ENCODE results near the gene JARID2. TPM values are rescaled to one million over a fixed set of nuclear protein-coding genes. Genes with fewer than 3 reads are reported as not detected.

The JARID2 gene
- total and polyA plus RNA-seq, 7 experiments from 2014 or later, result 6.9 to 39.6 (median 24.1) TPM

DNA sequence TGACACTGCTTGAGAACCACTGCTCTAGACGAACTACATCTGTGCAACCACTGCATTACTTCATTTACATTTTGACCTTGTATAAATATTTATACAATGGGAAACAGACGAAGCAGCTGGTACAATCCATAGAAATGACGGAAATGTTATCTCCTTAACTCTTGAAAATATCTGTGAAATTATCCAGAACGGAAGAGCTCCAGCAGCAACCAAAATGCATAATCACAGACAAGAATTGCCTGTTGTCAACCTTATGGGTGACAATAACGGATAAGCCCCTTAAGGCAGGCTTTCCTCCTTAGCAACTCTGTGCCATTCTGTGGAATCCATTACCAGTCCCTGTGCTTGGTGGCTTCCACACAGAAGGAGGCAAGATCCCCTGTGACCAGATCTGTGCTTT lies 301.5 kb downstream of the JARID2 start:
- peaks cover 0 to 27% (median 10%) of the 10 kb centered on the region in 5 donors for H3K36me3 Mint-ChIP-seq
- no peak overlapping the region for H3K4me3 ChIP-seq (ENCODE audit: low read length)
- no peaks in the 10 kb centered on the region for H3K9me3 ChIP-seq (ENCODE audit: control insufficient read depth in 2 of 3, low read length in 3 of 3)
- H3K27ac ChIP-seq (ENCODE audit: low read depth, low read length), result no peak overlapping the region
- ATAC-seq, result no peak
- intact Hi-C loops (cut with micrococcal nuclease), result no loop called here
- no peak for DNase-seq
- H3K4me1 Mint-ChIP-seq, result peaks cover 2 to 30% (median 16%) of the 10 kb centered on the region in 7 donors
- no peaks in the 10 kb centered on the region for H3K27me3 Mint-ChIP-seq
- H3K27me3 ChIP-seq (ENCODE audit: control insufficient read depth in 2 of 2, insufficient read depth in 2 of 2, low read length in 2 of 2), result no peaks in the 10 kb centered on the region
- no peaks in the 10 kb centered on the region for H3K4me1 ChIP-seq (ENCODE audit: control insufficient read depth in 2 of 2, insufficient read depth in 2 of 2, low read length in 2 of 2)
- no peak overlapping the region for H3K27ac Mint-ChIP-seq
- H3K4me3 Mint-ChIP-seq, result no peak overlapping the region
- no peaks in the 10 kb centered on the region for H3K36me3 ChIP-seq (ENCODE audit: control insufficient read depth in 2 of 3, insufficient read depth in 3 of 3, low read length in 3 of 3)
- POLR2A ChIA-PET, result no interaction called here
- H3K9me3 Mint-ChIP-seq, result peaks cover 0 to 13% (median 0%) of the 10 kb centered on the region in 11 donors
- CTCF ChIA-PET, result no interaction called here

DNA sequence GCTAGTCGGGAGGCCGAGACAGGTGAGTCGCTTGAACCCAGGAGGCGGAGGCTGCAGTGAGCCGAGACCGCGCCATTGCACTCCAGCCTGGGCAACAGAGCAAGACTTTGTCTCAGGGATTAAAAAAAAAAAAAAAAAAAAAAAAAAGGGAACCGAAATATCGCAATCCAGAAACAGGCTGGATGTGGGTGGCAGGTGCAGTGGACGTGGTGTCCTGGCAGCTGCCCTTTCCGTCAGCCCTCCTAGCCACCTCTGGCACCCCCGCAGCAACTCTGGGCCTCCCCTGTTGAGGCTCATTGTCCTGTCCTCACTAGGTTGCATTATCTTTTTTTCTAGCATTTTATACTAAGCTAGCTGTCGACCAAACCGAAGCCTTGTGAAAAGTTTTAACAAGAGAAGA lies 303.5 kb downstream of the JARID2 start:
- intact Hi-C loops (cut with micrococcal nuclease), result no loop called here
- no peaks in the 10 kb centered on the region for H3K36me3 ChIP-seq (ENCODE audit: control insufficient read depth in 2 of 3, insufficient read depth in 3 of 3, low read length in 3 of 3)
- DNase-seq (no peak), ATAC-seq (no peak)
- H3K9me3 ChIP-seq (ENCODE audit: control insufficient read depth in 2 of 3, low read length in 3 of 3), result no peaks in the 10 kb centered on the region
- no peaks in the 10 kb centered on the region for H3K27me3 ChIP-seq (ENCODE audit: control insufficient read depth in 2 of 2, insufficient read depth in 2 of 2, low read length in 2 of 2)
- Mint-ChIP-seq H3K9me3 (peaks cover 0 to 8% (median 0%) of the 10 kb centered on the region in 11 donors), H3K27me3 (no peaks in the 10 kb centered on the region), H3K27ac (no peak overlapping the region), H3K4me1 (peaks cover 4 to 42% (median 30%) of the 10 kb centered on the region in 7 donors), H3K36me3 (peaks cover 2 to 17% (median 7%) of the 10 kb centered on the region in 5 donors), H3K4me3 (no peak overlapping the region)
- CTCF ChIA-PET, result no interaction called here
- no peak overlapping the region for H3K27ac ChIP-seq (ENCODE audit: low read depth, low read length)
- no peak overlapping the region for H3K4me3 ChIP-seq (ENCODE audit: low read length)
- no peaks in the 10 kb centered on the region for H3K4me1 ChIP-seq (ENCODE audit: control insufficient read depth in 2 of 2, insufficient read depth in 2 of 2, low read length in 2 of 2)
- POLR2A ChIA-PET, result no interaction called here

DNA sequence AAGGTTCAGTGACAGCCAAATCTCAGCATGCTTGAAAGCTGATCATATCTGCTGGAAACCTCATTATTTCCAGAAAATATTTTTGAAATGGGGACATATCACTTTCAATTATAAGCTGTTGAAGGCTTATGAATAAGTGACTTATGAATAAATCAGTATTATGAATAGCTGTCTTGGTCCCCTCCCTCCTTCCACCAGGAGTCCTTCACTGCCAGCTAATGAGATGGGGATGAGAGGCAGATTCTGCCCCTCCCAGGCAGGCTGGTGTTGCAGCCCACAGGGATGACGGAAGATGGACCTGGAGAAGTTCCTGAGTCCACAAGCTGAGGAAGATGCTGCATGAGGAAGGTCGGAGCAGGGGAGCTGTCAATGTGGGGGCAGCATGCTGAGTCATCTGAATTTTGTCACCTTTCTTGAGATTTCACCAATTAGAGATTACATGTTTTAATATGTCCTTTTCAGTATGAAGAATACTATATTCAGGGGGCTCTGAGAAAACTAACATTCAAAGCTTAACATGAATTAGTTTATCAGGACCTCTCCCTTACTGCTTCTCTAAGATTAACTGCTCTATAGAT lies 304.8 kb downstream of the JARID2 start:
- POLR2A ChIA-PET, result no interaction called here
- Mint-ChIP-seq H3K4me3 (peak overlapping the region in 2 of 10 donors; percentile 15 to 26), H3K36me3 (peaks cover under 1 to 19% (median 4%) of the 10 kb centered on the region in 5 donors), H3K4me1 (peaks cover 6 to 52% (median 39%) of the 10 kb centered on the region in 7 donors), H3K27me3 (no peaks in the 10 kb centered on the region), H3K9me3 (no peaks in the 10 kb centered on the region), H3K27ac (peak overlapping the region in 3 of 9 donors; percentile 5 to 32 (median 7))
- Histone ChIP-seq H3K36me3 (ENCODE audit: control insufficient read depth in 2 of 3, insufficient read depth in 3 of 3, low read length in 3 of 3) (no peaks in the 10 kb centered on the region), H3K9me3 (ENCODE audit: control insufficient read depth in 2 of 3, low read length in 3 of 3) (no peaks in the 10 kb centered on the region), H3K4me1 (ENCODE audit: control insufficient read depth in 2 of 2, insufficient read depth in 2 of 2, low read length in 2 of 2) (no peaks in the 10 kb centered on the region), H3K27ac (ENCODE audit: low read depth, low read length) (no peak overlapping the region), H3K4me3 (ENCODE audit: low read length) (no peak overlapping the region), H3K27me3 (ENCODE audit: control insufficient read depth in 2 of 2, insufficient read depth in 2 of 2, low read length in 2 of 2) (no peaks in the 10 kb centered on the region)
- intact Hi-C loops (cut with micrococcal nuclease), result no loop called here
- DNase-seq (no peak), ATAC-seq (no peak)
- CTCF ChIA-PET, result no interaction called here

DNA sequence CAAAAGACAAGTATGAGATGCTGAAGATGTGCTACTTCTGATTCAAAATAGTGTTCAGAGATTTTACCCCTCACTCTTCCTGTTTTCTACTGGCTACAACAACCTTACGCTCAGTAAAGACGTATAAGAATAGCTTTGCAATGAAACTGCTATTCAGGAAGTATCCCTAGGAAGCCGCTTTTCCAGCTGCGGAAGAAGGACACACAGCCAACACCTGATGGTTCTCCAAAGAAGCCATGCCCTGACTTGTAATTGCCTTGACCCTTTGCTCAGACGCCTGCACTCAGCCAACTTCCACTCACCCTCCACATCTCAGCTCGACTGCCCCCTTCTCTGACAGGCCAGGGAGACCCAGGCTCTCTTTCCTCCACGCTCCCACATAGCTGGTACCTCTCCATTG lies 305.4 kb downstream of the JARID2 start:
- Histone ChIP-seq H3K27me3 (ENCODE audit: control insufficient read depth in 2 of 2, insufficient read depth in 2 of 2, low read length in 2 of 2) (no peaks in the 10 kb centered on the region), H3K4me3 (ENCODE audit: low read length) (no peak overlapping the region), H3K9me3 (ENCODE audit: control insufficient read depth in 2 of 3, low read length in 3 of 3) (no peaks in the 10 kb centered on the region), H3K36me3 (ENCODE audit: control insufficient read depth in 2 of 3, insufficient read depth in 3 of 3, low read length in 3 of 3) (no peaks in the 10 kb centered on the region), H3K4me1 (ENCODE audit: control insufficient read depth in 2 of 2, insufficient read depth in 2 of 2, low read length in 2 of 2) (no peaks in the 10 kb centered on the region), H3K27ac (ENCODE audit: low read depth, low read length) (no peak overlapping the region)
- DNase-seq (no peak), ATAC-seq (no peak)
- H3K9me3 Mint-ChIP-seq, result no peaks in the 10 kb centered on the region
- POLR2A ChIA-PET, result no interaction called here
- intact Hi-C loops (cut with micrococcal nuclease), result no loop called here
- no peaks in the 10 kb centered on the region for H3K27me3 Mint-ChIP-seq
- H3K36me3 Mint-ChIP-seq, result peaks cover 0 to 18% (median 4%) of the 10 kb centered on the region in 5 donors
- CTCF ChIA-PET, result no interaction called here
- peak overlapping the region in 3 of 9 donors; percentile 20 to 81 (median 32) for H3K27ac Mint-ChIP-seq
- H3K4me1 Mint-ChIP-seq, result peaks cover 6 to 52% (median 39%) of the 10 kb centered on the region in 7 donors
- H3K4me3 Mint-ChIP-seq, result peak overlapping the region in 1 of 10 donors; percentile 5

DNA sequence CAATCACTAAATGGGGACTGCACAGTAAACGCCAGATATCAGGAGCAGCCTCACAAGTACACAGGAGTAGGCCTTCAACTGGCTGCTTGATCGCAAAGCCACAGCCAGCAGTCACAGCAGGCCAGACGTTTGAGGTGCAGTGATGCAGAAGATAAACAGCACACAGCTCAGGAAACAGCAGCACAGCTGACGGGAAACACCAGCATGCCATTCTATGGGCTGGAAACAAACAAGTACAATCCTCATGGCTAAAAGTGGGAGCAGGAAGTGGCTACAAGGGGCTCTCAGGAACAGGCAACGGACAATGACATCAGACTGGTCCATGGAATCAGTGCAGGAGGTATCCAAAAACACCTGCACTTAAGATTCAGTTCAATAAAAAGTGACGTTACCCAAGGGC lies 305.9 kb downstream of the JARID2 start:
- H3K27me3 ChIP-seq (ENCODE audit: control insufficient read depth in 2 of 2, insufficient read depth in 2 of 2, low read length in 2 of 2), result no peaks in the 10 kb centered on the region
- ChIA-PET POLR2A (no interaction called here), CTCF (no interaction called here)
- Mint-ChIP-seq H3K27ac (peak overlapping the region in 2 of 9 donors; percentile 32 to 81), H3K4me3 (peak overlapping the region in 1 of 10 donors; percentile 5), H3K4me1 (peaks cover 8 to 55% (median 42%) of the 10 kb centered on the region in 7 donors), H3K9me3 (no peaks in the 10 kb centered on the region), H3K27me3 (no peaks in the 10 kb centered on the region), H3K36me3 (peaks cover 0 to 22% (median 2%) of the 10 kb centered on the region in 5 donors)
- no peaks in the 10 kb centered on the region for H3K4me1 ChIP-seq (ENCODE audit: control insufficient read depth in 2 of 2, insufficient read depth in 2 of 2, low read length in 2 of 2)
- ATAC-seq, result no peak
- no peak for DNase-seq
- no peak overlapping the region for H3K4me3 ChIP-seq (ENCODE audit: low read length)
- H3K27ac ChIP-seq (ENCODE audit: low read depth, low read length), result no peak overlapping the region
- H3K9me3 ChIP-seq (ENCODE audit: control insufficient read depth in 2 of 3, low read length in 3 of 3), result no peaks in the 10 kb centered on the region
- intact Hi-C loops (cut with micrococcal nuclease), result no loop called here
- H3K36me3 ChIP-seq (ENCODE audit: control insufficient read depth in 2 of 3, insufficient read depth in 3 of 3, low read length in 3 of 3), result no peaks in the 10 kb centered on the region

DNA sequence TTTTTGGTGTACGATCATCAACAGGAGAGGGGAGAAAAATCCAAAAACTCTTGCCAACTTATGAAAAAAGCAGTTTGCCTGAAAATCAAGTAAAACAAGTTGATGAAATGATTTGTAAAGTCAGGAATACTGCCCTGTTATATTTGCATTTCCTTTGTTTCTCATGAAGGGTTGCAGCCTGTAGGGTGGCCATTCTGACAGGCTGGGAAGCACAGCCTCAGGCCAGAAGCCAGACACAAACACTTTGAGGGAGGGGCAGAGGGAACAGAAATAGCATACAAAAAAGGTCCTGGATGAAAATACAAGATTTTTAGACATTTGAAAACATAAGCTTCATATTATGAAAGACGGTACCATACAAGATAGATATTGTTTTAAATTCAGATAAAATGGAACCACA lies 307.2 kb downstream of the JARID2 start:
- ChIA-PET POLR2A (no interaction called here), CTCF (no interaction called here)
- H3K4me3 Mint-ChIP-seq, result no peak overlapping the region
- Histone ChIP-seq H3K4me3 (ENCODE audit: low read length) (no peak overlapping the region), H3K36me3 (ENCODE audit: control insufficient read depth in 2 of 3, insufficient read depth in 3 of 3, low read length in 3 of 3) (no peaks in the 10 kb centered on the region), H3K4me1 (ENCODE audit: control insufficient read depth in 2 of 2, insufficient read depth in 2 of 2, low read length in 2 of 2) (no peaks in the 10 kb centered on the region), H3K27ac (ENCODE audit: low read depth, low read length) (no peak overlapping the region), H3K27me3 (ENCODE audit: control insufficient read depth in 2 of 2, insufficient read depth in 2 of 2, low read length in 2 of 2) (no peaks in the 10 kb centered on the region), H3K9me3 (ENCODE audit: control insufficient read depth in 2 of 3, low read length in 3 of 3) (no peaks in the 10 kb centered on the region)
- H3K4me1 Mint-ChIP-seq, result peaks cover 8 to 57% (median 43%) of the 10 kb centered on the region in 7 donors
- H3K27ac Mint-ChIP-seq, result peak overlapping the region in 2 of 9 donors; percentile 5 to 27
- ATAC-seq (no peak), DNase-seq (no peak)
- intact Hi-C loops (cut with micrococcal nuclease), result no loop called here
- H3K27me3 Mint-ChIP-seq, result no peaks in the 10 kb centered on the region
- no peaks in the 10 kb centered on the region for H3K9me3 Mint-ChIP-seq
- H3K36me3 Mint-ChIP-seq, result peaks cover 0 to 24% (median 0%) of the 10 kb centered on the region in 5 donors

DNA sequence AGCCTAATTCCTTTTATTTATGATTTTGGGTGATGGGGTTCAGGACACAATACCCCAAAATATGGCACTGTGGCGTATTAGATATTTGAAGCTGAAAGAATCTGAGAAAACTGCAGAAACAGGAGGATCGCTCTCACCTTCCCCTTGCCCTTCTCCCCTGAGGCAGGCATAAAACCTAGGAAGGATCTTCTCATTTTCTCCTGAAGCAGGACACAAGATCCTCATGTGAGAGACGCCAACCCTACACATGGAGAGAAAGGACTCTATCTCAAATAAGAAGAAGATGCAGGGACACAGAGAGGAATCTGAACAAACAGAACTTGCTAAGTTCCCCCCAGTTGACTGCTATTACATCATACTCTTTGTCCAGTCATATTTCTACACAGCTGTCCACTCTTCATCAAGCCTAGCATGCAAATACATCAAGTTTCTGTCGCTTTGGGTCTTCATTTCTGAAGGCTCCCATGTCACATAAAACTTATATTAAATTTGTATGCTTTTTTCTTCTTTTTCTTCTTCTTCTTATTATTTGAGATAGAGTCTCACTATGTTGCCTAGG lies 307.9 kb downstream of the JARID2 start:
- H3K27me3 Mint-ChIP-seq, result no peaks in the 10 kb centered on the region
- Histone ChIP-seq H3K27ac (ENCODE audit: low read depth, low read length) (no peak overlapping the region), H3K4me1 (ENCODE audit: control insufficient read depth in 2 of 2, insufficient read depth in 2 of 2, low read length in 2 of 2) (no peaks in the 10 kb centered on the region), H3K4me3 (ENCODE audit: low read length) (no peak overlapping the region), H3K27me3 (ENCODE audit: control insufficient read depth in 2 of 2, insufficient read depth in 2 of 2, low read length in 2 of 2) (no peaks in the 10 kb centered on the region), H3K36me3 (ENCODE audit: control insufficient read depth in 2 of 3, insufficient read depth in 3 of 3, low read length in 3 of 3) (no peaks in the 10 kb centered on the region), H3K9me3 (ENCODE audit: control insufficient read depth in 2 of 3, low read length in 3 of 3) (no peaks in the 10 kb centered on the region)
- POLR2A ChIA-PET, result no interaction called here
- DNase-seq (no peak), ATAC-seq (no peak)
- H3K36me3 Mint-ChIP-seq, result peaks cover 0 to 21% (median 3%) of the 10 kb centered on the region in 5 donors
- no peak overlapping the region for H3K4me3 Mint-ChIP-seq
- intact Hi-C loops (cut with micrococcal nuclease), result no loop called here
- CTCF ChIA-PET, result no interaction called here
- peaks cover 8 to 52% (median 44%) of the 10 kb centered on the region in 7 donors for H3K4me1 Mint-ChIP-seq
- H3K27ac Mint-ChIP-seq, result peak overlapping the region in 3 of 9 donors; percentile 42 to 71 (median 50)
- H3K9me3 Mint-ChIP-seq, result no peaks in the 10 kb centered on the region
